HG03025 (cell line): Measurements from ENCODE around the gene MTMR2.

Experiments
- ATAC-seq: cut with Tn5 transposase; IDR thresholded peaks from one replicate; pipeline ENCODE4 v1.9.1; 2021; ENCODE audit warnings: mild to moderate bottlenecking, moderate library complexity; ENCODE audit not compliant: unreplicated experiment, low FRiP score

Gene MTMR2

GRCh38 chr11:95918720-95919119 lies 5.2 kb downstream of the MTMR2 start:
- ATAC-seq, result no peak

DNA sequence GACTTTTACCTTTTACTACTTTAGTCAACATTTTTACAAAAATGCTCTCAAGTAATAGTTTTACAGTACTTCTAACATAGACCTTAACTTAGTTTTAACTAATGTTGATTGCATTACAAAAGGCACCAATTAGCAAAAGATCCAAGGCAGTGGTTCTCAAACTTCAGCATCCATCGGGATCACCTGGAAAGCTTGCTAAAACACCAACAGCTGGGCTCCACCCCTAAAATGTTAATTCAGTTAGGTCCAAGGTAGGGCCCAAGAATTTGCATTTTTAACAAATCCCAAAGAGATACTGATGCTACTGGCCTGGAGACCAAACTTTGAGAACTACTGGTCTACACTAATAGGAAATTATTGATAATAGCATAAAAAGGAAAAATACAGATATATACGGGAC lies 5.9 kb downstream of the MTMR2 start:
- ATAC-seq, result no peak

DNA sequence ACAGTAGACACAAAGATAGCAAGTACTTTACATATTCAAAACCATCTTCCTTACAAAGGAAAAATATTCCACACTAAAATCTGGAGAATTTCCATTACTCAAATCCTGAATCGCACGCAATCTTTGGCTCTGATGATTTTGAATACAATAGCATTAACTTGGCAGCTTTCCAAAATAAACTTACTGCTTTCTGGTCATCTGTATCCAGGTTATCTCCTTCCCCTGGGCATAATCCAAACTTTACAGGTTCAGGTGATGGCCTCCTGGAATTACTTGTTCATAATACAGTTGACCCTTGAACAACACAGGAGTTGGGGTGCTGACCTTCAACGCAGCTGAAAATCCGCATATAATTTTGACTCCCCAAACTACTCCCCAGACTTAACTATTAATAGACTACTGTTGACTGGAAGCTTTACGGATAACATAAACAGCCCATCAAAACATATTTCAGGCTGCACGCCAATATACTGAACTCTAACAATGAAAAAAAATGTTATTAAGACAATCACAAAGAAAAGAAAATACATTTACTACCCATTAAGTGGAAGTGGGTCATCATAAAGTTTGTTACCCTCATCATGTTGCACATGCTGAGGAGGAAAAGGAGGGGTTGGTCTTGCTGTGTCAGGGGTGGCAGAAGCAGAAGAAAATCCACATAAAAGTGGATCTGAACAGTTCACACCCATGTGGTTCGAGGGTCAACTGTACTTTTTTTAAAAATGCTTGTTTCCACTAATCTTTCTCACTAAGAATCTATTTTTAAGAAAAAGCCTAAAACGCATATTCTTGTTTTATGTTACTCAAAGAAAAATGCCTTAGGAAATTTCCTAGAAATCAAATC lies 6.5 kb downstream of the MTMR2 start:
- no peak for ATAC-seq

DNA sequence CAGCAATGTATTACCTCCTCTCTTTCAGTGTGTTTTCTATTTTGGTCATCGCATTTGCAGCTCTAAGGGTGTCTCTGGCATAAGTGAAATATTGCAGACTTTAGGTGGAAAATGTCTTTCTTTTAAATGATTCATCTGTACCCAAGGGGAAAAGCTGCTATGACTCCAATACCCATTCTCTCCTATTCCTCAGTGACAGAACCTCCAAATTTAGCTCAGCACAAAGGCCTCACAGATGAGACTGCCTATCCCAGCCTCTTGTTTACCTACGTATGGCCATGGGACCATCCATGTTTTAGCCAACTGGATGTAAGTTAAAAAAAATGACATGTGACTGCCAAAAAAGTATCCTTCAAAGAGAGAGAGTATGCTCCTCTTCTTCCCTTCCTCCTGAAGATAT lies 7.9 kb downstream of the MTMR2 start:
- ATAC-seq, result no peak

DNA sequence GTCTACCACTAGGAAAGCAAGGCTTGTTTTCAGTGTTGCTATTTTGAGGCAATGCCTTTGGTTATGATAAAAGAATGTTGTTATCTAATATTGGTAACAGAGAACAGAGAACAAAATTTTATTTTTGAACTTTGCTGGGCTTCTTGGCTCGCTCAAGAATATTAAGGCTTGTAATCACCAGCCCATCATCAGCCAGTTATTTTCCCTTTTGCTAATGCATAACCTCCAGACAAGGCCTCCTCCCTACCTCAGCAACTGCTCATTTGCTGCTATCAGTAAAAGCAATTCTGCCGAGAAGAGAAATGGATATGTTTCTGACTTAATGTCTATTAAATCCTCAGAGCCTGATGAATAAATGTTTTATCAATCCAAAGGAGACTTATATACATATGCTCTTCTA lies 8.9 kb downstream of the MTMR2 start:
- no peak for ATAC-seq

GRCh38 chr11:95913830-95914615 lies 9.9 kb downstream of the MTMR2 start:
- no peak for ATAC-seq

GRCh38 chr11:95912902-95913560 lies 10.9 kb downstream of the MTMR2 start:
- no peak for ATAC-seq

- ATAC-seq, result no peak
Observed at GRCh38 chr11:95911369-95911759, 12.5 kb downstream of the MTMR2 start.

DNA sequence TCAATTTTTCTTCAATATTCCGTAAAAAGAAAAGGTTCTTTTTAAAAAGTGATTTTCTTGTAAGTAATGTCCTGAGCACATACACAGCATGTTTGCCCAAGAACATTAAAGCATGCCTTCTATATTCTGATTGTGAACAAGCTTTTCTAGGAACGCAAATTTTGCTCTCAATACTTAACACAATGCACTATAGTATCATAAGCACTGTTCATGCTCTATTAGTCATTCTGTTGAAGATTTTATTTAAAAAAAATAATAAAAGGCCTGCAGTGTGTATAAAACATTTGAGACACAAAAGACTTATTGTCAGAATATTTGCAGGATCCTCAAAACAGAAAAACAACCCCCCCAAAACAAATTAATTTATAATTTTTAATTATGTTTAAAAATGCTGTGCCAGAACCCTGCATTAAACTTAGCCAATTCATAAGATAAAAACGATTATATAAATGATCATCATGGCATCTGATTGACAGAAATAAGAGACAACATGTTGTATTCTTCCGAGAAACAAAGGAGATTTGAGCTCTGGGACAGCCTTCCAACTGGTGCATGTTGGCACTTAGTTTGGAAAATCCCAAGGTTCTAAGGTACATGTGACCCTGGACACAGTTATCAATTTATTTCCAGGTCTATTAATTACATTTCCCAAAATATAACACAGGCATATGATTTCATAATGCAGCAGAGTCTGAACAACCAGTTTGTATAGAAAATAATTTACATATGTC lies 13.1 kb downstream of the MTMR2 start:
- ATAC-seq, result no peak

DNA sequence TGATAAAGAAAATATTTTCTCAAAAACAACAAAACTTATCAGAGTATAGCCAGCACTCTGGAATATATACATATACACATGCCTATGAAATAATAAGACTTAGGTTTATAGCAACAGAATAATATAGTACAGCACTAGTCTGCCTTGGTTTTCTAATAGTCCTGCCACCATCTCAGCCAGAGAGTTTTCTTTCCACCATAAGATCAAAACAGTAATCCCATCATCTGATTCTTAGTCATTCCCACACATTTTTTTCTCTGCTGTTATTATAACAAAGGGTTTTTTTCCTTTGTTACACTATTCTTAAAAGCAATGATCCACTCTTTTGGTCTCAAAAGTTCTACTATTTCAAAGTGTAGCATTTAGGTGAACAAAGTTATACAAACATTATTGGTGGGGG lies 15.1 kb downstream of the MTMR2 start:
- no peak for ATAC-seq

GRCh38 chr11:95907476-95907875 lies 16.4 kb downstream of the MTMR2 start:
- ATAC-seq, result no peak

DNA sequence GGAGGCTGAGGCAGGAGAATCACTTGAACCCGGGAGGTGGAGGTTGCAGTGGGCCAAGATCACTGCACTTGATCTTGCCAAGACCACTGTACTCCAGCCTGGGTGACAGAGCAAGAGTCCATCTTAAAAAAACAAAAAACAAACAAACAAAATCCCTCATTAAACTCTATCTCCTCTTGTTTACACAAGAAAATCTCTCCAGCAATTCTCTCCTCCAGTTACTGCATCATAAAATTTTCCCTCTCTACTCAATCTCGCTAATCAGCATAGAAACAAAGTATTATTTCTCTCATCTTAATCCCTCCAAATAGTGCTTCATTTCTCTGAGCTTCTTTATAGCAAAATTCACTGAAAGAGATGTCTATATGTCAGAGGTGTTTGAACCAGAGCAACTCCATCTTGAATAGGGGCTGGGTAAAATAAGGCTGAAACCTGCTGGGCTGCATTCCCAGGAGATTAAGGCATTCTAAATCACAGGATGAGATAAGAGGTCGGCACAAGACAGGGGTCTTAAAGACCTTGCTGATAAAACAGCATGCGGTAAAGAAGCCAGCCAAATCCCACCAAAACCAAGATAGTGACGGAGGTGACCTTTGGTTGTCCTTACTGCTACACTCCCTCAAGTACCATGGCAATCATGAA lies 19.8 kb downstream of the MTMR2 start:
- no peak for ATAC-seq

- ATAC-seq, result no peak
Observed at GRCh38 chr11:95898782-95899181, 25.1 kb downstream of the MTMR2 start.

GRCh38 chr11:95897731-95898130 lies 26.2 kb downstream of the MTMR2 start:
- no peak for ATAC-seq

- no peak for ATAC-seq
Observed at GRCh38 chr11:95895815-95896214, 28.1 kb downstream of the MTMR2 start.

DNA sequence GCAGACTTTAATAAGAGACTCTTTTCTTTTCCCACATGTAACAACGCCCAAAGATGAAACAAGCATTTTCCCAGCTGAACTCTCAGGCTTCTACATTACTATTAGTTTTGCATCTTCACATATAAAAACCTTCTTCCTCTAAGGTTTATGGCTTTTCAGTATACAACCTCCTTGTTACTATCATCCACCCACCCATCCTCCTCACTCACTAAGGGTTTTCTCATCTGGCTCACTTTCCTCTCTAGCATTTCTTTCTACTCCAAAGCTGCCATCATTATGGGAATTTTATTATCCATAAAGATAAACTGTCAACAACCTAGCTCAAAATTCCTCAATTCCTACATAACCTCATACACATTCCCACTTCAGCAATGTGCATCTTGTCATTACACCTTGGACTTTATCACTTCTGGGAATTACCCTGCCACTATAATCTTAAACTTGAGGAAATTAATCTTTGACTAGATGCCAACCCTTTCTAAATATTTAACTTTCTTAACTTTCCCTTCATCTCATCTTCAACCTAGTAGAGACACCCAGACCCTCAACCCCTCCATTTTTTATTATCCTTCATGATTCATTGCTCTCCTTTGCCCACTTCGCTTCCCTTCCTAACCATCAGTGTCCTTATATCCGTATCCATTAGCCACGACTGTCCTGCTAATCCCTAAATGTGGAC lies 30.9 kb downstream of the MTMR2 start:
- no peak for ATAC-seq

GRCh38 chr11:95892492-95892891 lies 31.4 kb downstream of the MTMR2 start:
- no peak for ATAC-seq

GRCh38 chr11:95891423-95892170 lies 32.3 kb downstream of the MTMR2 start:
- ATAC-seq, result no peak

DNA sequence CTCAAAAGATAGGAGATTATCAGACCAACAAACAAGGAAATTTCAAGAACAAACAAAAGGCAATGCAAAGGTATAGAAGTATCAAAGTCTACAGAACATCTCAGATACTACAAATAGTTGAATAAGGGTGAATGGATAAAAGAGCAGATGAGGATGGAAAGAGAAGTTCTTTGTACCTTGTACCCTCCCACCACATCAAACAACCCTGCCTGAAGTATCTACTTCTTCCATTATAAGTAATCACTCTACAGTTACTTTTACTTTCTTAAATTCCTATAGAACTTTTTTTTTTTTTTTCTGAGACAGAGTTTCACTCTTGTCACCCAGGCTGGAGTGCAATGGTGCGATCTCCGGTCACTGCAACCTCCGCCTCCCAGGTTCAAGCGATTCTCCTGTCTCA lies 35.1 kb downstream of the MTMR2 start:
- no peak for ATAC-seq
